ENCODE results near the gene RPS6KA3.
"Not testable (repeated sequence)": the region's sequence is repeated elsewhere in the genome, so short reads cannot be mapped to it uniquely, and the experiment has no call there.

Gene RPS6KA3

GRCh38 chrX:20143111-20143510 lies 123.6 kb downstream of the RPS6KA3 start:
- no peak for DNase-seq (ENCODE audit: low read depth)

GRCh38 chrX:20141281-20142220 lies 125.2 kb downstream of the RPS6KA3 start, which contains the start of gene EIF1AX:
TSS of gene EIF1AX (minus strand) at chrX:20141838. CDS start at chrX:20141640, 198 bp downstream.
- peak; percentile 97 for DNase-seq (ENCODE audit: low read depth)

GRCh38 chrX:20140420-20140819 lies 126.3 kb downstream of the RPS6KA3 start:
- DNase-seq (ENCODE audit: low read depth) = no peak

- DNase-seq (ENCODE audit: low read depth) = no peak
Observed at GRCh38 chrX:20139966-20140365, 126.7 kb downstream of the RPS6KA3 start.

GRCh38 chrX:20135944-20136343 lies 130.8 kb downstream of the RPS6KA3 start:
- DNase-seq (ENCODE audit: low read depth) = no peak

- DNase-seq (ENCODE audit: low read depth) = no peak
Observed at GRCh38 chrX:20132666-20133065, 134.0 kb downstream of the RPS6KA3 start.

GRCh38 chrX:20130357-20130756 lies 136.4 kb downstream of the RPS6KA3 start:
- DNase-seq (ENCODE audit: low read depth) = no peak

- DNase-seq (ENCODE audit: low read depth) = no peak
Observed at GRCh38 chrX:20129547-20129946, 137.2 kb downstream of the RPS6KA3 start.

- DNase-seq (ENCODE audit: low read depth) = no peak
Observed at GRCh38 chrX:20128670-20129069, 138.0 kb downstream of the RPS6KA3 start.

- DNase-seq (ENCODE audit: low read depth) = not testable (repeated sequence)
Observed at GRCh38 chrX:20127440-20127839, 139.3 kb downstream of the RPS6KA3 start.

- DNase-seq (ENCODE audit: low read depth) = not testable (repeated sequence)
Observed at GRCh38 chrX:20126833-20127232, 139.9 kb downstream of the RPS6KA3 start.

GRCh38 chrX:20124964-20125363 lies 141.7 kb downstream of the RPS6KA3 start:
- DNase-seq (ENCODE audit: low read depth) = no peak

- no peak for DNase-seq (ENCODE audit: low read depth)
Observed at GRCh38 chrX:20118065-20118824, 148.5 kb downstream of the RPS6KA3 start.

GRCh38 chrX:20116577-20117240 lies 150.0 kb downstream of the RPS6KA3 start, which contains the start of gene MAP7D2:
TSS of gene MAP7D2 (minus strand) at chrX:20116907. CDS start at chrX:20116879, 28 bp downstream.
- DNase-seq (ENCODE audit: low read depth) = no peak

GRCh38 chrX:20116087-20116576 lies 150.6 kb downstream of the RPS6KA3 start:
- no peak for DNase-seq (ENCODE audit: low read depth)

GRCh38 chrX:20112022-20112774 lies 154.5 kb downstream of the RPS6KA3 start:
- no peak for DNase-seq (ENCODE audit: low read depth)

GRCh38 chrX:20111271-20111670 lies 155.4 kb downstream of the RPS6KA3 start:
- DNase-seq (ENCODE audit: low read depth) = no peak

GRCh38 chrX:20101934-20102581 lies 164.7 kb downstream of the RPS6KA3 start:
- DNase-seq (ENCODE audit: low read depth) = no peak
